Measurements from ENCODE around the gene SNAPC4. TPM values are rescaled to one million over a fixed set of nuclear protein-coding genes. Genes with fewer than 3 reads are reported as not detected.

The SNAPC4 gene
- total RNA-seq, 6 experiments from 2014 or later: 3.8 to 6.5 (median 5.4) TPM

DNA sequence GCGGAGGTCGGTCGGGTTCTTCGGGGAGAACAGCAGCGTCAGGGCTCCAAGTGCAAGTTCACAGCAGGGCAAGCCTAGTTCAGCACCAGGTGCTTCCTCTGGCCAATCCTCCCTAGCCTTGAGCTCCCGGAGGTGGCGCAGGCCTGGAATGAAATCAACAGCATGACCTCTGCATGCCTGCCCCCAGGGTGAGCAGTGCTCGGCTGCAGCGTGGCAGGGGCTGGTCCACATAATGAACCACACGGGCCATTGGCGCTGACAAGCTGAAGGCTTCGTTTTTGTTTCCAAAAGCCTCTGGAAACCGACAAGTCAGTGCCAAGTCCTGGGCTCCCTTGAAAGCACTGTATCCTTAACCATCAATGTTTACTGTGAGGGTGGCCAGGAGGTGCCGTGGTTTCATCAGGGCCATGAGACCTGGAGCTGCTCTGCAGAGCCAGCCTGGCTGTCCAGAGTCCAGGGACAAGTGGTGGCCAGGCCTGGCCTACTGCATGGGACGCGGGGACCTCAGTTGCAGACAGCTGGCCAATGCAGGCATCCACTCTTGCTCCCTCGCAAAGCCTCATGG is 41.8 kb upstream of the SNAPC4 start:
- Histone ChIP-seq H3K9me3 (no peaks in the 10 kb centered on the region), H3K27ac (peak overlapping the region in 2 of 3 donors; percentile 49 to 86), H3K36me3 (peaks cover 4 to 44% (median 28%) of the 10 kb centered on the region in 4 donors), H3K4me1 (peaks cover 0 to 56% (median 21%) of the 10 kb centered on the region in 4 donors), H3K4me3 (no peak overlapping the region), H3K27me3 (no peaks in the 10 kb centered on the region)
- intact Hi-C loops (cut with DNase I): no loop called here
- DNase-seq (peak; percentile 74 to 92 (median 91)), ATAC-seq (peak; percentile 65 to 77 (median 74))
- peak; percentile 23 for TF ChIP-seq POLR2A (IDR thresholded peaks at IDR 0.05)
- TF ChIP-seq, protein P1, sequence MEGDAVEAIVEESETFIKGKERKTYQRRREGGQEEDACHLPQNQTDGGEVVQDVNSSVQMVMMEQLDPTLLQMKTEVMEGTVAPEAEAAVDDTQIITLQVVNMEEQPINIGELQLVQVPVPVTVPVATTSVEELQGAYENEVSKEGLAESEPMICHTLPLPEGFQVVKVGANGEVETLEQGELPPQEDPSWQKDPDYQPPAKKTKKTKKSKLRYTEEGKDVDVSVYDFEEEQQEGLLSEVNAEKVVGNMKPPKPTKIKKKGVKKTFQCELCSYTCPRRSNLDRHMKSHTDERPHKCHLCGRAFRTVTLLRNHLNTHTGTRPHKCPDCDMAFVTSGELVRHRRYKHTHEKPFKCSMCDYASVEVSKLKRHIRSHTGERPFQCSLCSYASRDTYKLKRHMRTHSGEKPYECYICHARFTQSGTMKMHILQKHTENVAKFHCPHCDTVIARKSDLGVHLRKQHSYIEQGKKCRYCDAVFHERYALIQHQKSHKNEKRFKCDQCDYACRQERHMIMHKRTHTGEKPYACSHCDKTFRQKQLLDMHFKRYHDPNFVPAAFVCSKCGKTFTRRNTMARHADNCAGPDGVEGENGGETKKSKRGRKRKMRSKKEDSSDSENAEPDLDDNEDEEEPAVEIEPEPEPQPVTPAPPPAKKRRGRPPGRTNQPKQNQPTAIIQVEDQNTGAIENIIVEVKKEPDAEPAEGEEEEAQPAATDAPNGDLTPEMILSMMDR (IDR thresholded peaks at IDR 0.05): no peak
- WGBS (ENCODE audit: insufficient coverage, low coverage, low lambda C conversion rate, missing lambda C conversion rate): 53% methylated on average over 5 of the region's 17 CpGs

DNA sequence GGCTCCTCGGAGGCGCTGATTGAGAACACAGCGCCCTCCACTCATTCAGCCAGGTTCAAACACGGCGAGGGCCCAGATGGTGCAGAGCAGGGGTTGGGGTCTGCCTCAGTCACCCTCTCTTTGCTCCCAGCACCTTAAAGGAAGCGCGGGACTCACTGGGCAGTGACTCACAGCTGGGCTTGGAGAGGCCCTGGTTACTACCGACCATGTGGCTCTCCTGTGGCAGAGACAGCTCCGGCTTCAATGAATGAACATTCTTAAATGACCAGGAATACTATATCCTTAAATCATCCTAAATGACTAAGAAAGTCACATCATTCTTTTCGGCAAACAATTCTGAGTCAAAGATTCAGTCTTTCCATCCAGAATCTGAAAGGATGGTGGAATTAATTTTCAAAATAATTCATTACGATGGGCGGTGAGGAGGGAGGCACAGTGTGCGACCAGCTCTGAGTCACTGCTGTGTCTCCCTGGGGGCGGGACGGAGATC is 41.3 kb upstream of the SNAPC4 start:
- Histone ChIP-seq H3K4me3 (no peak overlapping the region), H3K9me3 (no peaks in the 10 kb centered on the region), H3K27me3 (no peaks in the 10 kb centered on the region), H3K4me1 (peaks cover 0 to 56% (median 21%) of the 10 kb centered on the region in 4 donors), H3K36me3 (peaks cover 4 to 39% (median 24%) of the 10 kb centered on the region in 4 donors), H3K27ac (peak overlapping the region in 2 of 3 donors; percentile 49 to 86)
- intact Hi-C loops (cut with DNase I): no loop called here
- DNase-seq (no peak), ATAC-seq (no peak)
- no peak for TF ChIP-seq POLR2A (IDR thresholded peaks at IDR 0.05)
- TF ChIP-seq, protein P1 (IDR thresholded peaks at IDR 0.05): no peak
- 76% methylated on average over 11 of the region's 15 CpGs for WGBS (ENCODE audit: insufficient coverage, low coverage, low lambda C conversion rate, missing lambda C conversion rate)

DNA sequence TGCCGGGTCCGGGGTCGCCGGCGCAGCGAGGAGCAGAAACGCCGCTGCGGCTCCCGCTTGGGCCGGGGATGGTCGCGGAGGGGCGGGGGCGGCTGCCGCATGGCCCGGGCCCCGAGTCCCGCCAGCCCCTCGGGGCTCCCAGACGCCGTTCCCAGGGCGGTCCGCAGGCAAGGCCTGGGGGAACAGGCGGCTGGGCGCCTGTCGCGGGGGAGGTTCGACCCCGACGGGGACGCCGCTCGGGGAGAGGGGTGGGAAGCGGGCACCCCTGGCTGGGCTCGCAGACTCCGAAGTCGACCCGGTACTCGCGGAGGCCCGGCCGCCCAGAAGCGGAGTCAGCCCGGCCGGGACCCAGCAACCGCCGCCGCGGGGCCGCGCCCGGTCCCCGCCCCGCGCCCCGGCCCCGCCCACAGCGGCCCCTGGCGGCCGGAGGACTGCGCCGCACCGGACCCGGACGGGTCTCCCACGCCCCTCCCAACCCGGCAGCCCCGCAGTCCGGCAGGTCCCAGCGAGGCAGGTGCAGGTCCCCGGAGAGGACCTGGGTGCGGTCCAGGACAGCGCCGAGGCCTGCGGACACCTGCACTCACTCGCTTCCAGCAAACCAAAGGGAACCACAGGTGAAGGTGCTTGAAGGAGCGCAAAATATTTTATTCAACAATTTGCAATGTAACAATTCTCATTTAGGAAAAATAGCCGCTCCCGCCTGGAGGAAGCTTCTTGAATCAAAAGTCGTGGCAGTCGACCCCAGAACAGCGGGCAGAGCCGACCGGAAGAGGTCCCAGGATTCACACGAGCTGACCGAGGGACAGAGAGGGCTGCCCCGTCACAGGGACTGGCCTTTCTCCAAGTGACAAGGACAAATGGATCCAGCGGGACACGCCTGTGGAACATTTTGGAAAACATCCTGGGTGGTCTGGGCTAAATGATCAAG is 39.8 kb upstream of the SNAPC4 start, which contains the start of gene INPP5E:
TSS of gene INPP5E (minus strand) at position 365 of the 928 bp plus-strand sequence. CDS start 426 bp downstream, outside the sequence.
- Histone ChIP-seq H3K4me1 (peaks cover 0 to 56% (median 21%) of the 10 kb centered on the region in 4 donors), H3K4me3 (peak within 1 kb of the TSS; percentile 72 to 79 (median 78)), H3K27me3 (no peaks in the 10 kb centered on the region), H3K36me3 (peaks cover 4 to 24% (median 17%) of the 10 kb centered on the region in 4 donors), H3K27ac (peak within 1 kb of the TSS; percentile 45 to 86 (median 47)), H3K9me3 (no peaks in the 10 kb centered on the region)
- ATAC-seq (peak; percentile 71 to 76 (median 75)), DNase-seq (peak; percentile 78 to 82 (median 80))
- TF ChIP-seq POLR2A (IDR thresholded peaks at IDR 0.05): peak; percentile 14
- TF ChIP-seq, protein P1 (IDR thresholded peaks at IDR 0.05): peak; percentile 49 to 100 (median 70)
- intact Hi-C loops (cut with DNase I): no loop called here
- 8% methylated on average over 19 of the region's 90 CpGs for WGBS (ENCODE audit: insufficient coverage, low coverage, low lambda C conversion rate, missing lambda C conversion rate)
